ENCODE data around the gene ZNF174. TPM values are rescaled to one million over a fixed set of nuclear protein-coding genes. Genes with fewer than 3 reads are reported as not detected.

Gene ZNF174
- 10 to 100 TPM in 1 of 2 donors, 1 to 10 TPM in 1; 9.2 to 10.2 TPM for total RNA-seq

- Mint-ChIP-seq H3K4me1 (ENCODE audit: low read depth in 2 of 2) (peaks cover 32 to 45% of the 10 kb centered on the region in 2 donors), H3K9me3 (peaks cover 11% of the 10 kb centered on the region), H3K27me3 (no peaks in the 10 kb centered on the region), H3K36me3 (peaks cover 41% of the 10 kb centered on the region), H3K4me3 (peak within 1 kb of the TSS; percentile 92), H3K27ac (peak within 1 kb of the TSS; percentile 79 to 85)
- peak; percentile 99 for DNase-seq (ENCODE audit: low spot score)
- ATAC-seq: peak; percentile 99
Observed at GRCh38 chr16:3400779-3401688, at the start of gene ZNF174, which contains the start of gene ZSCAN32. Gene ZNF174, plus strand, starts transcription at chr16:3401215. Its CDS starts 790 bp downstream, at chr16:3402005. Gene ZSCAN32, minus strand, starts transcription at chr16:3401004. Its CDS starts 3,447 bp downstream, at chr16:3397557.

- Mint-ChIP-seq H3K27ac (no peak within 1 kb of the TSS), H3K4me1 (ENCODE audit: low read depth in 2 of 2) (no peaks in the 10 kb centered on the region), H3K9me3 (peaks cover 5% of the 10 kb centered on the region), H3K36me3 (peaks cover 20% of the 10 kb centered on the region), H3K4me3 (no peak within 1 kb of the TSS), H3K27me3 (peaks cover 14 to 39% of the 10 kb centered on the region in 2 donors)
- DNase-seq (ENCODE audit: low spot score) (no peak), ATAC-seq (no peak)
Observed at GRCh38 chr16:3355589-3355988, 45.4 kb upstream of the ZNF174 start, which contains the start of gene OR2C1. Gene OR2C1, plus strand, starts transcription at chr16:3355889. Its CDS starts 52 bp downstream, at chr16:3355941.

GRCh38 chr16:3356118-3356517 is 44.9 kb upstream of the ZNF174 start:
- H3K27ac Mint-ChIP-seq: no peak overlapping the region
- H3K9me3 Mint-ChIP-seq: peaks cover 5% of the 10 kb centered on the region
- no peaks in the 10 kb centered on the region for H3K4me1 Mint-ChIP-seq (ENCODE audit: low read depth in 2 of 2)
- ATAC-seq (no peak), DNase-seq (ENCODE audit: low spot score) (no peak)
- peaks cover 18 to 41% of the 10 kb centered on the region in 2 donors for H3K27me3 Mint-ChIP-seq
- no peak overlapping the region for H3K4me3 Mint-ChIP-seq
- H3K36me3 Mint-ChIP-seq: peaks cover 20% of the 10 kb centered on the region

- Mint-ChIP-seq H3K9me3 (peaks cover 5% of the 10 kb centered on the region), H3K36me3 (peaks cover 20% of the 10 kb centered on the region), H3K4me3 (no peak overlapping the region), H3K4me1 (ENCODE audit: low read depth in 2 of 2) (no peaks in the 10 kb centered on the region), H3K27me3 (peaks cover 23 to 46% of the 10 kb centered on the region in 2 donors), H3K27ac (no peak overlapping the region)
- no peak for DNase-seq (ENCODE audit: low spot score)
- no peak for ATAC-seq
Observed at GRCh38 chr16:3358871-3359270, 42.1 kb upstream of the ZNF174 start.

GRCh38 chr16:3362931-3363330 is 38.1 kb upstream of the ZNF174 start:
- Mint-ChIP-seq H3K36me3 (peaks cover 9% of the 10 kb centered on the region), H3K4me3 (no peak overlapping the region), H3K27ac (no peak overlapping the region), H3K9me3 (no peaks in the 10 kb centered on the region), H3K4me1 (ENCODE audit: low read depth in 2 of 2) (no peaks in the 10 kb centered on the region), H3K27me3 (peaks cover 16 to 30% of the 10 kb centered on the region in 2 donors)
- DNase-seq (ENCODE audit: low spot score) (no peak), ATAC-seq (no peak)

- Mint-ChIP-seq H3K36me3 (peaks cover 9% of the 10 kb centered on the region), H3K4me1 (ENCODE audit: low read depth in 2 of 2) (no peaks in the 10 kb centered on the region), H3K4me3 (peak overlapping the region; percentile 36), H3K27me3 (peaks cover 15 to 29% of the 10 kb centered on the region in 2 donors), H3K9me3 (no peaks in the 10 kb centered on the region), H3K27ac (no peak overlapping the region)
- DNase-seq (ENCODE audit: low spot score) (no peak), ATAC-seq (no peak)
Observed at GRCh38 chr16:3363793-3364192, 37.2 kb upstream of the ZNF174 start.

GRCh38 chr16:3364774-3365427 is 36.1 kb upstream of the ZNF174 start:
- peaks cover 13 to 21% of the 10 kb centered on the region in 2 donors for H3K27me3 Mint-ChIP-seq
- peak; percentile 96 to 98 for ATAC-seq
- H3K36me3 Mint-ChIP-seq: peaks cover 8% of the 10 kb centered on the region
- peak overlapping the region; percentile 71 to 73 for H3K27ac Mint-ChIP-seq
- no peaks in the 10 kb centered on the region for H3K4me1 Mint-ChIP-seq (ENCODE audit: low read depth in 2 of 2)
- no peaks in the 10 kb centered on the region for H3K9me3 Mint-ChIP-seq
- H3K4me3 Mint-ChIP-seq: peak overlapping the region; percentile 65
- DNase-seq (ENCODE audit: low spot score): peak; percentile 92

GRCh38 chr16:3369073-3369472 is 31.9 kb upstream of the ZNF174 start:
- ATAC-seq: no peak
- H3K4me3 Mint-ChIP-seq: no peak overlapping the region
- H3K9me3 Mint-ChIP-seq: peaks cover 6% of the 10 kb centered on the region
- no peak overlapping the region for H3K27ac Mint-ChIP-seq
- H3K27me3 Mint-ChIP-seq: no peaks in the 10 kb centered on the region
- H3K4me1 Mint-ChIP-seq (ENCODE audit: low read depth in 2 of 2): no peaks in the 10 kb centered on the region
- peaks cover 12% of the 10 kb centered on the region for H3K36me3 Mint-ChIP-seq
- DNase-seq (ENCODE audit: low spot score): no peak

- peaks cover 0 to 2% of the 10 kb centered on the region in 2 donors for H3K27me3 Mint-ChIP-seq
- no peak for ATAC-seq
- H3K4me1 Mint-ChIP-seq (ENCODE audit: low read depth in 2 of 2): no peaks in the 10 kb centered on the region
- no peak overlapping the region for H3K4me3 Mint-ChIP-seq
- no peak for DNase-seq (ENCODE audit: low spot score)
- H3K27ac Mint-ChIP-seq: no peak overlapping the region
- peaks cover 37% of the 10 kb centered on the region for H3K36me3 Mint-ChIP-seq
- peaks cover 31% of the 10 kb centered on the region for H3K9me3 Mint-ChIP-seq
Observed at GRCh38 chr16:3375680-3376079, 25.3 kb upstream of the ZNF174 start.

- Mint-ChIP-seq H3K9me3 (peaks cover 44% of the 10 kb centered on the region), H3K27me3 (peaks cover 0 to 2% of the 10 kb centered on the region in 2 donors), H3K4me1 (ENCODE audit: low read depth in 2 of 2) (no peaks in the 10 kb centered on the region), H3K36me3 (peaks cover 60% of the 10 kb centered on the region), H3K27ac (no peak overlapping the region), H3K4me3 (no peak overlapping the region)
- ATAC-seq: no peak
- DNase-seq (ENCODE audit: low spot score): no peak
Observed at GRCh38 chr16:3377917-3378316, 23.1 kb upstream of the ZNF174 start.

GRCh38 chr16:3383045-3383448 is 18.0 kb upstream of the ZNF174 start:
- Mint-ChIP-seq H3K36me3 (peaks cover 72% of the 10 kb centered on the region), H3K4me3 (no peak overlapping the region), H3K9me3 (peaks cover 34% of the 10 kb centered on the region), H3K27ac (no peak overlapping the region), H3K4me1 (ENCODE audit: low read depth in 2 of 2) (peaks cover 0 to under 1% of the 10 kb centered on the region in 2 donors), H3K27me3 (no peaks in the 10 kb centered on the region)
- ATAC-seq: no peak
- DNase-seq (ENCODE audit: low spot score): no peak

GRCh38 chr16:3388325-3388724 is 12.7 kb upstream of the ZNF174 start:
- peaks cover 61% of the 10 kb centered on the region for H3K36me3 Mint-ChIP-seq
- peaks cover 0 to 18% of the 10 kb centered on the region in 2 donors for H3K4me1 Mint-ChIP-seq (ENCODE audit: low read depth in 2 of 2)
- peaks cover 15% of the 10 kb centered on the region for H3K9me3 Mint-ChIP-seq
- no peak overlapping the region for H3K27ac Mint-ChIP-seq
- ATAC-seq: no peak
- no peak for DNase-seq (ENCODE audit: low spot score)
- H3K27me3 Mint-ChIP-seq: no peaks in the 10 kb centered on the region
- H3K4me3 Mint-ChIP-seq: no peak overlapping the region

- H3K27me3 Mint-ChIP-seq: no peaks in the 10 kb centered on the region
- H3K4me3 Mint-ChIP-seq: no peak overlapping the region
- H3K4me1 Mint-ChIP-seq (ENCODE audit: low read depth in 2 of 2): peaks cover 6 to 25% of the 10 kb centered on the region in 2 donors
- H3K27ac Mint-ChIP-seq: no peak overlapping the region
- peaks cover 59% of the 10 kb centered on the region for H3K36me3 Mint-ChIP-seq
- ATAC-seq: no peak
- DNase-seq (ENCODE audit: low spot score): no peak
- peaks cover 12% of the 10 kb centered on the region for H3K9me3 Mint-ChIP-seq
Observed at GRCh38 chr16:3389663-3390338, 11.2 kb upstream of the ZNF174 start.
